Mesodermal cell (in vitro differentiated cells): ENCODE results near the gene IGFBPL1.

Experiments
- H3K27ac ChIP-seq: 2 replicates; pipeline ENCODE4 v1.7.0; 2013; ENCODE audit warnings: mild to moderate bottlenecking, low read depth, low read length, moderate library complexity; ENCODE audit not compliant: severe bottlenecking
- H3K36me3 ChIP-seq: 2 replicates; pipeline ENCODE4 v1.7.1; 2013; ENCODE audit warnings: mild to moderate bottlenecking, low read length, moderate library complexity; ENCODE audit not compliant: control insufficient read depth, insufficient read depth
- H3K4me1 ChIP-seq: one replicate; pipeline ENCODE4 v1.7.1; 2013; ENCODE audit warnings: mild to moderate bottlenecking, low read length; ENCODE audit not compliant: insufficient read depth, control insufficient read depth, poor library complexity, severe bottlenecking
- H3K4me3 ChIP-seq: 2 replicates; pipeline ENCODE4 v1.7.0; 2013; ENCODE audit warnings: low read length, control low read depth, mild to moderate bottlenecking; ENCODE audit not compliant: insufficient read depth, poor library complexity, severe bottlenecking; ENCODE audit errors: extremely low read depth
- H3K9me3 ChIP-seq: 2 replicates; pipeline ENCODE4 v1.7.1; 2013; ENCODE audit warnings: mild to moderate bottlenecking, low read length, moderate library complexity; ENCODE audit not compliant: control insufficient read depth
- WGBS, 2 experiments: methylation state at CpG; one replicate each; pipeline ENCODE4 v1.1.5; 2013; ENCODE audit warnings: missing lambda C conversion rate in 2 of 2; ENCODE audit not compliant: insufficient coverage in 2 of 2; 5-methylcytosine and 5-hydroxymethylcytosine counted together

The IGFBPL1 gene

DNA sequence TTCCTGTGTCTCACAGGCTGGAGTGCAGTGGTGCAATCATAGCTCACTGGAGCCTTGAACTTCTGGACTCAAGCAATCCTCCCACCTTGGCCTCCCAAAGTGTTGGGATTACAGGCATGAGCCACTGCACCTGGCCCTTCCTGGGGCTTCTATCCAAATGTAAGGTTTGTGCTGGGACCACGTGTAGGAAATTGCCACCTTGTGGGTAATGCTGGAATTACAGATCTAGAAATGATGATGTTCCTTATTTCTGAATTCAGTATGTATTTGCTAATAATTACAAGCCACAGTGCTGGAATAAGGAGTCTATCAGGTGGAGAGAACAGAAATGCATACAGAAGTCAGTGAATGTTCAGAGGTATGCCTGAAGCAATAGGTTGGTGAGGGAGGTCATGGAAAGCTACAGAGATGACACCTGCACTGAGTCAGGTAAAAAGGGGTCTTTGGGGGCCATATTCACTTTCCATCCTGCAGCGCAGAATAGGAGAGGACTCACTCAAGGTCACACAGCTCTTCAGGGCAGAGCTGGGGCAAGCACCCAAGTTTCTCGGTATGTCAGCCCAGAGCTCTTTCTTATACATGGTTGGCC is 8.8 kb upstream of the IGFBPL1 start:
- H3K9me3 ChIP-seq: no peaks in the 10 kb centered on the region
- H3K36me3 ChIP-seq: no peaks in the 10 kb centered on the region
- H3K4me1 ChIP-seq: peaks cover 18% of the 10 kb centered on the region
- no peak overlapping the region for H3K4me3 ChIP-seq
- no peak overlapping the region for H3K27ac ChIP-seq
- WGBS, 2 experiments: 24 to 26% methylated on average over 3 of the region's 3 CpGs

DNA sequence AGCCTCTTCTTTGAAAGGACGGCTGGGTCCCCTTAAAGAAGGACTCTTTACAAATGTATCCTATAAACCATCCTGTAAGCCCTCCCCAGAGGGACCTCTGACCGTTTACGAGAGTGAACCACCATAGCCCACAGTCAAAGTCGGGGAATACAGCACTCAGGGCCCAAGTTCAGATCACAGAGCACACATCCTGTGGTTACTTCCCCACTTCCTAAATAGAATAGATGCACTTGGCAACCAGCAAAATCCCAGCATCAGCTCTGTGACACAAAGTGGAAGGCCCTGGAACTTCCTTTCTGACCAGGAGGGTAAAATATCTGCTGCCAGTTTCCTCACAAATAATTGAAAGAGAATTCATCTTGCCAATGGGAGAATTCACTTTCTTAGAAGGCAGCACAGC is 6.9 kb upstream of the IGFBPL1 start:
- no peak overlapping the region for H3K27ac ChIP-seq
- peaks cover 11% of the 10 kb centered on the region for H3K4me1 ChIP-seq
- H3K9me3 ChIP-seq: no peaks in the 10 kb centered on the region
- WGBS, 2 experiments: 94% methylated on average over 4 of the region's 4 CpGs; no CpG with 5 or more reads in 1 of the 2 experiments
- no peaks in the 10 kb centered on the region for H3K36me3 ChIP-seq
- H3K4me3 ChIP-seq: no peak overlapping the region

DNA sequence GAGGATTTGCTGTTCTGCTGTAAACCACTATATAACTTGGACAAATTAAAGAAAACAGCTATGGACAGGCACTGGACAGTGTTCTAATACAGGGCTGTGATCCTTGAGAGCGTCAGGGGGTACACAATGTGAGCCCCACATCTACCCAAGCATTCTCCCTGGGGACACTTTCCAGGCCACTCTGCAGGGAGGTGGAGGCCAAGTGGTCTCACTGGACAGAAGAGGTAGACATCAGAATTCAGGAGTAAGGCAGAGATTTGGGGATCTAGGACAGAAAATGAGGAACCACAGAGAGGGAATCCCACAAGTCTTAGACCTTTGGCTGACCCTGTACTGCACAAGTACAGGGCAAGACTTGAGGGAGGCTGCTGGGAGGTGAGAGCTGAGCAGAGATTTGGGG is 3.8 kb upstream of the IGFBPL1 start:
- H3K36me3 ChIP-seq: no peaks in the 10 kb centered on the region
- 100% methylated on average over 1 of the region's 1 CpG; no CpG with 5 or more reads in 1 of the 2 experiments for WGBS, 2 experiments
- H3K4me3 ChIP-seq: no peak overlapping the region
- H3K9me3 ChIP-seq: no peaks in the 10 kb centered on the region
- no peaks in the 10 kb centered on the region for H3K4me1 ChIP-seq
- no peak overlapping the region for H3K27ac ChIP-seq

DNA sequence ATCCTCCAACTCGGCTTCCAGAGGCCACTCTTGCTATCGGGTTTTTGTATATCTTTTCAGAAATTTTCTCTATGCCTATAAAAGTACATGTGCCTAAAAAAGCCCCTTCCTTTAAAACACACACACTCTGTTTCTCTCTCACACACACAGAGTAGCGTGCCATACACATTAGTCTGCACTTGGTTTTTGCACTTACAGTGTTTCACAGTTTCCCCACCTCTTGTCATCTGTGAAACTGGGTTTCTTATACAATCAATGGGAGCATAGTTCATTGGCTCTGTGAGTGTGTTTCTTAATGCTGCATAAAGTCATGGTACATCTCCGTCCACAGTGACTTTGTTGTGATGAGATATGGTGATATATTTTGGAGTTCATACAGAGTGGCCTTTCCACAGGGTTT is 664 bp upstream of the IGFBPL1 start:
- Histone ChIP-seq H3K9me3 (no peaks in the 10 kb centered on the region), H3K4me3 (no peak overlapping the region), H3K36me3 (no peaks in the 10 kb centered on the region), H3K4me1 (peaks cover 4% of the 10 kb centered on the region), H3K27ac (no peak overlapping the region)
- 87 to 88% methylated on average over 2 to 3 of the region's 4 CpGs for WGBS, 2 experiments

DNA sequence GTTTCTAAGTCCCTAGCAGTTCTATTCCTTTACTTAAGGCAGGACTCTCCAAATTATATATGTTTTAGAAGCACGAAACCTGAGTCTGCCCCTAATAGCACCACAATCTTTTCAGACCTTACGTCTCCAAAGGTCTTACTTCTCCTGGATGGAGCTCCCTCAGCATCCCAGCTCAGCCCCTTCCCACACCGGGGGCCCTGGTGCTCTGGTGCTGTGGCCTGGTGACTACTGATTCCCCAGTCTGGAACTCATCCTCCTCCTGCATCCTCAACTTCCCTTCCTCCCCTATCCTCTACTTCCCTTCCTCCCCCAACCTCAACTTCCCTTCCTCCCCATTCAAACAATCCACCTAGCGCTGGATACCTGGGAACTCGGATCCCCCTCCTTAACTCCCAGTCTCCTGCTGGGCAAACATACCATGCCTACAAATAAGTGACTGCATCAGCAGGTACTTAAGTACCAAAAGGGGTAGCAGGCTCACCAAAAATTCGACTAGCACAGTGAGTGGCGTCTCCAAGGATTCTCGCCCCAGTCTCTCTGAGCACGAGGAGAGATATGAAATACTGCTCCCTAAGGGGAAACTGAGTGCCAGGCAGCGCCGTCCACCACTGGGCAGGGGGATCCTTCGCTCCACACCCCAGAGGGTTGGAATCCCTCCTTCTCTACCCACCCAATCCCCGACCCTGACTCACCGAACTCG is 831 bp downstream of the IGFBPL1 start:
- no peaks in the 10 kb centered on the region for H3K36me3 ChIP-seq
- H3K4me3 ChIP-seq: peak overlapping the region; percentile 27
- H3K9me3 ChIP-seq: no peaks in the 10 kb centered on the region
- H3K4me1 ChIP-seq: peaks cover 4% of the 10 kb centered on the region
- H3K27ac ChIP-seq: no peak overlapping the region
- 56 to 69% methylated on average over 7 to 9 of the region's 15 CpGs for WGBS, 2 experiments

DNA sequence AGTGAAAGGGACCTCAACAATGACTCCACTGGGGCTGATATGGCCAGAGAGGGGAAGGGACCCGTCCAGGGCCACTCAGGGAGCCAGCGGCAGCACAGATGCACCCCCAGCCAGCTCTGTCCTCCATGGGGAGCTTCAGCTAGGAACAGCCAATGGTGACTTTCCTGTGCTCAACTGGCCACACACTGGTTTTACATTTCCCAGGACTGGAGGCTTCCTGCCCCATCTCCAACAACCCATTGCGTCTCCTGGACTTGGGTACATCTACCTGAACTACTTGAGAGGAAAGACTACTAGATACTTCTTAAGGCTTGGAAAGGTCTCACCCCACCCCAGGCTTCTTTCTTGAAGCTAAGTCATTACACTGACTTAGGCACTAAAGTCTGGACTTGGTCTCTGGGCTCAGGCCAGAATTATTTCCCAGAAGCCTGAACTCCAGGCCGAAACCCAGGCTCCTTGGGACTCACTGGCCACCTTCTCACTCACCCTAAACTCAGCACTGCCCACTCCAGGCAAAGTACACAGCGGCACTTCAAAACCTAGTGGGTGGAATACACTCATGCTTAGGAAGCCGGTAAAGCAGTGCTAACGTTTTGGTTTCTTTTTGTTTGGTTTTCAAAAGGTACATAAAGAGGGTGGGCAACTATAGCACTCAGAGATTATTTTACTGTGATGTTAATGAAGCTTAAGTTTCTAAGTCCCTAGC is 1.5 kb downstream of the IGFBPL1 start:
- peaks cover 4% of the 10 kb centered on the region for H3K4me1 ChIP-seq
- H3K4me3 ChIP-seq: no peak overlapping the region
- H3K27ac ChIP-seq: no peak overlapping the region
- 87 to 100% methylated on average over 2 to 7 of the region's 7 CpGs for whole genome bisulfite sequencing, 2 experiments
- H3K9me3 ChIP-seq: no peaks in the 10 kb centered on the region
- no peaks in the 10 kb centered on the region for H3K36me3 ChIP-seq

DNA sequence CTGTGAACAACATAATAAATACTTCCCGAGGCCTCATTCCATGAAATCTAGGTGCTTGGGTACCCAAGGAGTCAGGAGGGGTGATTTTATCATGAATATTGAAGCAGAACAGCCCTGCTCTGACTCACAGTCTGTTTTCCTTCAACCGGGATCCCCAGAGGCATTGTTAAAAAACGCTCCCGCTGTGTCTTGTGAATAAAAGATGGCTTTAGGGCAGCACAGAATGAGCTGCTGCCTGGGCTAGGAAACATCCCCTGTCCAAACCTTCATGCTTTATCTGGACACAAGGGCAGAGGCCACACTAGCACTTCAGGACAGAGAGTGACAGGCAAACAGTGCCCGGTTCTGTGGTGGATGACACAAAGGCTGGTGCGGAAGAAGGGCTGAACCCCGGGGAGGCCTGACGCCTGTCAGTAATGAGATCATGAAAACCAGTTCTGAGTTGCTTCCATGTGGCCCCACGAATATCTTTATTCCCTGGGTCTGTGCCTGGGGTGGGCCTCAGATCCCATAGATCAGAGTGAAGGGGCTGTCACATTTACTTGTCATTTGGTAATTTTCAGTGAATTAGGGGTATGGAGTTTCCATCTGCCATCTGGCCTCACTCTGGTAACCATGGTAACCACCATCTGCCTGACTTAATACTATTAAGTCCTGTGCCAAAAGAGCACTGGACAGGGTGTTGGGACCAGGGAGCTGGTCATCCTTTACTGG is 2.6 kb downstream of the IGFBPL1 start:
- WGBS, 2 experiments: 19 to 26% methylated on average over 5 to 8 of the region's 9 CpGs
- H3K36me3 ChIP-seq: no peaks in the 10 kb centered on the region
- no peaks in the 10 kb centered on the region for H3K9me3 ChIP-seq
- no peak overlapping the region for H3K4me3 ChIP-seq
- H3K4me1 ChIP-seq: peaks cover 4% of the 10 kb centered on the region
- H3K27ac ChIP-seq: peak overlapping the region; percentile 16

DNA sequence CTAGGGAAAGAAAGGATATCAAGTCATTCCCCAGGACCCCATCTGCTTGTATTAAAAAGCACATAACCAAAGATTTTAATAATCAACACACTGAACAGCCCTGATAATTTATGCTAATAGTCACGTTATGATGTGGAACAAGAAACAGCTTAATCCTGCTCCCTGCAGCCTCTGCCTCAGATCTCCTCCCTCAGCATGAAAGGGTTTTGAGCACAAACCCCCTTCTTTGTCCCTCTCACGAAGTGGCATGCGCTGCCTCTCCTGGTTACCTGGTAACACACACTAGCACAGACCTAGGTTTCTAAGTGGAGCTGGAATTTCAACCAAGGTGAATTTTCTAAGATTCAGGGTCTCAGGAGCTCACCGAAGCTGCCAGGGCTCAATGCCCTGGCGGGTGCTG is 5.1 kb downstream of the IGFBPL1 start:
- H3K4me3 ChIP-seq: no peak overlapping the region
- no peaks in the 10 kb centered on the region for H3K36me3 ChIP-seq
- H3K4me1 ChIP-seq: peaks cover 4% of the 10 kb centered on the region
- 62 to 83% methylated on average over 4 to 5 of the region's 5 CpGs for WGBS, 2 experiments
- H3K9me3 ChIP-seq: no peaks in the 10 kb centered on the region
- no peak overlapping the region for H3K27ac ChIP-seq

DNA sequence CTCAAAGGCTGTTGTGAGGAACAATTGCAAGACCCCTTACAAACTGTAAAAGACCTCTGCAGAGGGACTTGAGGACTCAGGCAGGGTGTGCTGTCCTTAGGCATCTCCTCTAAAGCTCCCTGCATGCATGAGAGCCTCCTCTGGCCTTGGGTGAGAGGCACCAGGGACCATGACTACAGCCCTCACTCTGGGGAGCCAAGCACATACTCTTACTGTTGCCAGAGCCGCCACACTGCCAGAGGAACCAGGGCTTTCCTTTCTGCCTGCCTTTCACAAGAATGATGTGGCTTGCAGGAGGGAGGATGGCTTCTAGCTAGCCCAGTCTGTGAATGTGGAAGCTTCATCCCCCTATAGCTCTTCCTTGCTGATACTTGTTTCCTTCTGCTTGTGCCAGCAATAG is 5.9 kb downstream of the IGFBPL1 start:
- Histone ChIP-seq H3K9me3 (no peaks in the 10 kb centered on the region), H3K27ac (no peak overlapping the region), H3K36me3 (no peaks in the 10 kb centered on the region), H3K4me1 (peaks cover 4% of the 10 kb centered on the region), H3K4me3 (no peak overlapping the region)
- no CpG with 5 or more reads among the region's 1 CpG for WGBS, 2 experiments

DNA sequence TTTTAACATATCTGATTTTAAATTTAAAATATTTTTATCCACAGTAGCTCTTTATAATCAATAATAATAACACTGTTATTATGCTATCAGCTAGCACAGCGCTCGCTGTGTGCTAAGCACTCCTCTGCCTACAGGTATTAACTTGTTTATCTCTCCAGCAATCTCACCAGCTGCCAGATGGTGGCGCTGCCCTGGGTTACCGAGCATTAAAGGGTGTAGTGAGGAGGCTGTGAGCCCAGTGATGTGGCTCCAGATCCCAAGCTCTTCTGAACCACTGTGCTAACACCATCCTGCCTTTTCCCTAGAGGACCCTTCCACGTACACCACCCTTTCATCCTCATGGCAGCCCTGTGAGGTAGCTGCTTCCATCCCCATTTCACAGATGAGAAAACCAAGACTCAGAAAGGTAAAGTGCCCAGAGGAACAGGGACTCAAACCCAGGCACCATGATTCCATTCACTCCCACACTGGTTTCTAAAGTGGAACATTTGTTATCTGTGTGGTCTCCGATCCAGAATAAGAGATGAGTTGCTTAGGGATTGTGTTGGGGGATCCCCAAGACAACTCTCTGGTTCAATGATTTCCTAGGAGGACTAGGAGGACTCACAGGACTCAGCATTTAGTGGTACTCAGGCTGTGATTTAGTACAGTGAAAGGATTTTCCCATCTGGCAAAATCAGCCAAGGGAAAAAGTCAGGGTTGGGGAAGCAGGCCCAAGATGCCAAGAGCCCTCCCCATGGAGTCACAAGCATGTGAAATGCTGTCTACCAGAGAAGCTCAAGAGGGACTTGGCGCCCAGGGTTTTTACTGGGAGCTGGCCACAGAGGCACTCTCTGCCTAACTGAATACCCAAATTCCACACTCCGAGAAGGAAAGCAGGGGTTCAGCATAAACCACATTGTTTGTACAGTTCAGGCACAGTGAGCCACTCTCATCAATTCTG is 7.0 kb downstream of the IGFBPL1 start:
- no peaks in the 10 kb centered on the region for H3K36me3 ChIP-seq
- no peak overlapping the region for H3K27ac ChIP-seq
- no peaks in the 10 kb centered on the region for H3K9me3 ChIP-seq
- 70 to 90% methylated on average over 5 to 6 of the region's 8 CpGs for WGBS, 2 experiments
- no peak overlapping the region for H3K4me3 ChIP-seq
- peaks cover 8% of the 10 kb centered on the region for H3K4me1 ChIP-seq
